ENCODE results near the gene WASL. TPM values are rescaled to one million over a fixed set of nuclear protein-coding genes. Genes with fewer than 3 reads are reported as not detected.
A peak's percentile ranks its signal among the peaks of the same experiment; 100 is the strongest.

The WASL gene
- total RNA-seq, 1 experiment from 2014 or later = 13.2 TPM

DNA sequence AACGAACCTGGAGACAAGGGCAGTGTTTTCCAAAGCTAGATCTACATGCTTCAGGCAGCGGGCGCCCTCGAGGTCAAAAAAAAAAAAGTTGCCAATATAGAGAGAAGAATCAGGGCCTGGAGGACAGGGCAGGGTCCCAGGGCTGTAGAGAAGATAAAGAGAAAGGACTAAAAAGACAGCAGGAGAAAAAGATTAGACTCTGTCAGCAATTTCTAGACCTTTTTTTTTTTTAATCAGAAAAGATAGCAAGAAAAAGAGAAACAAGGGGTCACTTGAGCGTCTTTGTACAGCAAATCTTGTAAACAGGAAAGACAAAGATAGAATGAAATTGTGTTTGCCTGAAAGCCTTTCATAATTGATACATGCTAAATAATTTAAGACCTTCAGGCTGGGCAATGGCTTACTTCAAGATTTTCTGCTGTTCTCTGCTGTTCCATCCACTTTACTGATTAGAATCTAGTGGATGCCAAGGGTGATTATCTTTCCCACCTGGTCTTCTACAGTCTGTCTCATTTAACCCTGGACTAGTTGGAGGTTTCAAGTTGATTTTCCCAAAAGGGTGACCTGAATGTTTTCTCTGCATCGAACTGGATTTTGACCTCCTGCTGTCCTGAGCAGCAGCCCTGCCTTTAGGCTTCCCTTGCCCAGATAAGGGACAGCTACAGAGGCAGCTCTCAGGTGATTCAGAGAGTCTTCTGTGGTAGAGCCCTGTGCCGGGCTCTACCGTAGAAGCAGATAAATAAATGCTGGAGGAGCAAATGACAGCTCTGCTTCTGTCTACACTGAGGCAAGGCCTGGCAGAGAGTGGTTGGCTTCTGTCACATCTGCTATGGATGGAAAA is 88.1 kb downstream of the WASL start:
- Histone ChIP-seq H3K4me3 (ENCODE audit: insufficient read depth, low read depth, low read length) (no peak overlapping the region), H3K36me3 (replicated peaks; ENCODE audit: control insufficient read depth, insufficient read depth, low read length) (no peaks in the 10 kb centered on the region), H3K27me3 (ENCODE audit: control insufficient read depth, insufficient read depth, low read length) (no peaks in the 10 kb centered on the region)
- DNase-seq = no peak

DNA sequence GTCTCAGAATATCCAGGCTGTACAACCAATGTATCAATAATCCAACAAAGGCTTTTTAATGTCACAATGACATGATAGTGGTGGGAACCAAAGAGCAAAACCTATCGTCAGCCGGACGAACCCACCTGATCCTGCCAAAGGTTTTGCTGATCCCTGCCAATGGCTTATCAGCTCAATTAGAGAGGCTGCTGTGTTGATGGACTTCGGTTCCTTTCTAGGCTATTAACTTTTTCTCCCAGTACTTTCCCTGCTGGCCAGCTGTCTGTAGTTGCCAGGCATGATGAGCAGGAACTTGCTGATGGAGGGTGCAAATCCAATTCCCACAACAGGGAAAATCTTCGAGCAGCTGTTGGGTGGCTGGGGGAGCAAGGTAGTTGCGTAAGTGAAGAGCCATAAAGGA is 90.8 kb downstream of the WASL start:
- no peak overlapping the region for H3K4me3 ChIP-seq (ENCODE audit: insufficient read depth, low read depth, low read length)
- no peak for DNase-seq
- H3K36me3 ChIP-seq (replicated peaks; ENCODE audit: control insufficient read depth, insufficient read depth, low read length) = no peaks in the 10 kb centered on the region
- H3K27me3 ChIP-seq (ENCODE audit: control insufficient read depth, insufficient read depth, low read length) = no peaks in the 10 kb centered on the region

DNA sequence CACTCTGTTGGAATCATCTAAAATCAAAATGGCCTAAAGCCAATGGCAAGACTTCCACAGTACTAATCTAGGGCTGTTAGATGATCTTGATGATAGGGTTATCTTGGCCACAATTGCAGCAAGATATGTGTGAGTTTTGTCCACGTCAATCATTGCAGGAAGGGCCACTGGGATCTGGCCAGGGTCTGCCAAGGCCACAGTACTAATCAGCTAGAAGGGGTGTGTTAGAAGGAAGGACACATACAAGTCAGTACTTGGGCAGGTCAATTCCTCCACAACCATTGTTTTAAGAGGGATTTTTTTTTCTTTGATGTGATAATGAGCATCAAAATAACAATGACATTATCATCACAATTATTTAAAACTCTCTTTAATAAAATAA is 91.5 kb downstream of the WASL start:
- DNase-seq = no peak
- Histone ChIP-seq H3K4me3 (ENCODE audit: insufficient read depth, low read depth, low read length) (no peak overlapping the region), H3K36me3 (replicated peaks; ENCODE audit: control insufficient read depth, insufficient read depth, low read length) (no peaks in the 10 kb centered on the region), H3K27me3 (ENCODE audit: control insufficient read depth, insufficient read depth, low read length) (no peaks in the 10 kb centered on the region)

DNA sequence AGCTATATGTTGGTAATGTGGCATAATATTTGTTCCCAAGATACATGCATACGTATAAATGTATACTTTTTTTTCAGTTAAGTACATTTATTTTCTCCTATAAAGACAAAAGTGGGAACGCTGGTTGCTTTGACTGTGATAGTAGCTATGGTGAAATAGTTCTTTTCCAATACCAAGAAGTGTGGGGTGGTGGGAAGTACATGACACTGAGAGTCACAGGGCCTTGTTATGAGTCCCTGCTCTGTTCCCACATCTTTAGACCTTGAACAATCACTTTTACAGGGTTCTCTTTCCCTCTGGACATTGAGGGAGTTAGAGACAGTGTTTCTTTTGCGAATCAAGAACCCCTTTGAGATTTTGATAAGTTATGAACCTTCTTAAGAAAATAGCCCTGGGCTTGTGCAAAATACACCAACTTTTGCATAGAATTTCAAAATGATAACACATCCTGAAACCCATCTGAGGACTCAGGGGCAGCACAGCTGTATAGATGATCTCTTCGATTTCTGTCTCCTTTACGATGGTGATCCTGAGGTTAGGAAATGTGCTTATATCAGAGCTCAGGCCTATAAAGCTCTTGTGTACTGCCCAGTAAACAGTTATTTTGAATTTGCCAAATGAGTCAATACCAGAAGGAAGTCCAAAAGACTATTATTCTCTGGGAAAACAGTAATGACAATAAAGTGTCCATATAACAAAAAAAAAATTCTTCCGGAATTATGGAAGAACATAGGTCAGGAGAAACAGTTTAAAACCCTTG is 92.1 kb downstream of the WASL start:
- Histone ChIP-seq H3K36me3 (replicated peaks; ENCODE audit: control insufficient read depth, insufficient read depth, low read length) (no peaks in the 10 kb centered on the region), H3K4me3 (ENCODE audit: insufficient read depth, low read depth, low read length) (no peak overlapping the region), H3K27me3 (ENCODE audit: control insufficient read depth, insufficient read depth, low read length) (no peaks in the 10 kb centered on the region)
- no peak for DNase-seq

DNA sequence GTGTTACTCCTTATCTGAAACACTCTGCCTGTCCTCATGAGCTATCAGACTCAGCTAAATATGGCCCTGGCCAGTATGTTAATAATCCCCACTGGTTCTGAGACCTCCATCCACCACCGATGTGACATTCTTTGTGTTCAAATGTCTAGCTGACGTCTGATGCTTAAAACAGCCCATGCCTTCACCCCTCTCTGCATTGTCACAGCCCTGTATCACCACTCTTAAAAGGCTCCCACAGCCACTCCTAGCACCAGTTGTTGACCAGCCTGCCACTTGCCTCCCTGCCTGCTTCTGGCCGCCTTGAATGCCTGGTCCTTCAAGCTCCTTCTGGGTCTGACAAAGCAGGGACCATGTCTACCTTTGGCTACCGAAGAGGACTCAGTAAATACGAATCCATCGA is 93.2 kb downstream of the WASL start, which contains the start of gene LMOD2:
LMOD2 (plus strand) TSS at position 253 of the 400 bp plus-strand sequence; CDS start at position 351, 98 bp downstream.
- Histone ChIP-seq H3K27me3 (ENCODE audit: control insufficient read depth, insufficient read depth, low read length) (no peaks in the 10 kb centered on the region), H3K4me3 (ENCODE audit: insufficient read depth, low read depth, low read length) (no peak within 1 kb of the TSS), H3K36me3 (replicated peaks; ENCODE audit: control insufficient read depth, insufficient read depth, low read length) (no peaks in the 10 kb centered on the region)
- no peak for DNase-seq

DNA sequence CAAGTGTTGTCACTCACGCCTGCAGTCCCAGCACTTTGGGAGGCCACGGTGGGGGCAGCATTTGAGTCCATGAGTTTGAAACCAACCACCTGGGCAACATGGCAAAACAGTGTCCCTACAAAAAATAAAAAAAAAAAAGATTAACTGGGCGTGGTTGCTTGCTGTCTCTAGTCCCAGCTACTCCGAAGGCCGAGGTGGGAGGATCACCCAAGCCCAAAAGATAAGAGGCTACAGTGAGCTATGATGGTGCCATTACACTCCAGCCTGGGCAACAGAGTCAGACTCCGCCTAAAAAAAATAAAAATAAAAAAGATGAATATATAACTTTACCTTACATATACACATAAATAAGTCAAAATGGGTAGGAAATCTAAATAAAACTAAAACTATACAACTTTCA is 95.6 kb downstream of the WASL start:
- DNase-seq = no peak
- Histone ChIP-seq H3K4me3 (ENCODE audit: insufficient read depth, low read depth, low read length) (no peak overlapping the region), H3K36me3 (replicated peaks; ENCODE audit: control insufficient read depth, insufficient read depth, low read length) (no peaks in the 10 kb centered on the region), H3K27me3 (ENCODE audit: control insufficient read depth, insufficient read depth, low read length) (no peaks in the 10 kb centered on the region)

DNA sequence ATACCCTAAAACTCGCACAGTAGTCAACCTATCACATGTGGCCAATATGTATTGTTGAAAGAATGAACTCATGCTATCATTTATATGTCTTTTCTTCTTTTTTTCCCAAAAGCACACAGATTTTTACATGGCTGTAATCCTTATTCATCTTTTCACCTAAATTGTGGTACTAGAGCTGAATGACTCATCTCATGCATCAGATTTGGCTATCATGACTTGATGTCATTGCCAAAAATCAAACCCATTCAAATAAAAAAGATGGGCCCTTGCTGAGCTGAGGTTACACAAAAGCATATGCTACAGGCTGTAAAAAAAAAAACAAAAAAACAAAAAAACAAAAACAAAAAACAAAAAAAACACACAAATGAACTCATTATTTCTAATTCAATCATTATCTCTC is 96.4 kb downstream of the WASL start:
- no peaks in the 10 kb centered on the region for H3K27me3 ChIP-seq (ENCODE audit: control insufficient read depth, insufficient read depth, low read length)
- H3K36me3 ChIP-seq (replicated peaks; ENCODE audit: control insufficient read depth, insufficient read depth, low read length) = no peaks in the 10 kb centered on the region
- no peak overlapping the region for H3K4me3 ChIP-seq (ENCODE audit: insufficient read depth, low read depth, low read length)
- no peak for DNase-seq

DNA sequence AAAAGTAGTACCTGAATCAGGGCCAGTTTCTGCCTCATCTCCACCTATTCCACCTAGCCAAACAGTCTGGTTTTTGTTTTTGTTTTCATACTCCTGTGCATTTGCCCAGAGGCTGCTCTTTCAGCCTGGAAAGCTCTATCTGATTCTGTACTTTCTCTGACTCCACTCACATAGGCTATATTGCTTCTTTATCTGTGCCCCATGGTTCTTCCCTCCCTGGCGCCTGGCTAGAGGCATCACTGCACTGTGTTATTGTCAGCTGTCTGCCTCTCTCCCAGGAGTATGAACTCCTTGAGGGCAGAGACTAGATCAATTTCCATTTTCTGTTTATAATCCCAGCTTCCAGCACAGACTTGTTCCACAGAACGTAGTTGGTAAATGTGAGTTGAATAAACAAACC is 98.2 kb downstream of the WASL start:
- Histone ChIP-seq H3K4me3 (ENCODE audit: insufficient read depth, low read depth, low read length) (no peak overlapping the region), H3K36me3 (replicated peaks; ENCODE audit: control insufficient read depth, insufficient read depth, low read length) (no peaks in the 10 kb centered on the region), H3K27me3 (ENCODE audit: control insufficient read depth, insufficient read depth, low read length) (no peaks in the 10 kb centered on the region)
- DNase-seq = no peak

DNA sequence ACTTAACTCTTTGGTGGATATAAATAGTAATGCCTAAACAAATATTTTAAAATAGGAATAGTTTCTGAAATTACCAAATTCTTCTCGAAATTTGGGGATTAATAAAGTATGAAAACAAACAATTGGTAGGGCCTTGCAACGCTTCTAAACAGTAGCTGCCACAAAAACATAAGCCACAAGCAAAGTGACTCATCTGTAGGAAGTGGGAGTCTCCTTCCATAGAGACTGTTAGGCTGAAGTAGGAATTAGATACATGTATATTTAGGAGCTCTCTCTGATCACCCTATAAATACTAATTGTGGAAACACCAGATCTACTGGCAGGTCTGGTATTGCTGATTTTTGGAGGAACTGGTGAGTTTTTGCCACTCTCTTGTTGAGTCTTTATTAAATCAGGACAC is 98.8 kb downstream of the WASL start:
- no peak overlapping the region for H3K4me3 ChIP-seq (ENCODE audit: insufficient read depth, low read depth, low read length)
- DNase-seq = no peak
- H3K27me3 ChIP-seq (ENCODE audit: control insufficient read depth, insufficient read depth, low read length) = no peaks in the 10 kb centered on the region
- no peaks in the 10 kb centered on the region for H3K36me3 ChIP-seq (replicated peaks; ENCODE audit: control insufficient read depth, insufficient read depth, low read length)

DNA sequence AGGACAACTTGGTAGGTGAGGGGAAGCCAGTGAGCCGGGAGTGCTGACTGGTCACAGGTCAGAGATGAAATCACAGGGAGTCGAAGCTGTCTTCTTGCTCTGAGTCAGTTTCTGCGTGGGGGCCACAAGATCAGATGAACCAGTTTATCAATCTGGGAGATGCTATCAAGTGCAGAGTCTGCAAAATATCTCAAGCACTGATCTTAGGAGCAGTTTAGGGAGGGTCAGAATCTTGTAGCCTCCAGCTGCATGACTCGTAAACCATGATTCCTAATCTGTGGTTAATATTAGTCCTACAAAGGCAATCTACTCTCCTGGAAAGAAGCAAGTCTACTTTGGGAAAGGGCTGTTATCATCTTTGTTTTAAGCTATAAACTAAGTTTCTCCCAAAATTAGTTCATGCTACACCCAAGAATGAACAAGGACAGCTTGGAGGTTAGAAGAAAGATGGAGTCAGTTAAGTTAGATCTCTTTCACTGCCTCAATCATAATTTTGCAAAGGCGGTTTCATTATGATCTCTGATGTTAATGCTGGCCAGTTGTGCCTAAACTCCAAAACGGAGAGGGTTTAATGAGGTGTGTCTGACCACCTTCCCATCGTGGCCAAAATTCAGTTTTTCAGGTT is 101.6 kb downstream of the WASL start:
- Histone ChIP-seq H3K27me3 (ENCODE audit: control insufficient read depth, insufficient read depth, low read length) (no peaks in the 10 kb centered on the region), H3K36me3 (replicated peaks; ENCODE audit: control insufficient read depth, insufficient read depth, low read length) (no peaks in the 10 kb centered on the region), H3K4me3 (ENCODE audit: insufficient read depth, low read depth, low read length) (no peak overlapping the region)
- DNase-seq = no peak

DNA sequence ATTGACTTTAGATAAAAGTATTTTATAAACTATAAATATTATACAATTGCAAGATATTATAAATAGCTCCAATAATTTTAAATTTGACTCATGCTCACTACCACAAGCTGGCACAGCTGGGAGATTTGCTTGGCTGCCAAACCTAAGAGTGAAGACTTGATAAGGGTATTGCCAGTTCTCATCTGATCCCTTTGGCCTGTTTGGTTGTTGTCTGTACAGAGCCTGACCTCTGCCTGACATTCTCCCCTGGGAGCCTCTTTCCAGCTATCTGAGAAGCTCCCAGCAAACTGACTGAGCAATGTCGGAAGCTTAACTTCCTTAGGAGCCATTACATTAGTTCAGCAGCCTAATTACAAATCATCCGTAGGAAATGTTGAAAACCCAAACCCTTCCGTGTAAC is 103.3 kb downstream of the WASL start:
- Histone ChIP-seq H3K36me3 (replicated peaks; ENCODE audit: control insufficient read depth, insufficient read depth, low read length) (no peaks in the 10 kb centered on the region), H3K4me3 (ENCODE audit: insufficient read depth, low read depth, low read length) (no peak overlapping the region), H3K27me3 (ENCODE audit: control insufficient read depth, insufficient read depth, low read length) (no peaks in the 10 kb centered on the region)
- DNase-seq = no peak

DNA sequence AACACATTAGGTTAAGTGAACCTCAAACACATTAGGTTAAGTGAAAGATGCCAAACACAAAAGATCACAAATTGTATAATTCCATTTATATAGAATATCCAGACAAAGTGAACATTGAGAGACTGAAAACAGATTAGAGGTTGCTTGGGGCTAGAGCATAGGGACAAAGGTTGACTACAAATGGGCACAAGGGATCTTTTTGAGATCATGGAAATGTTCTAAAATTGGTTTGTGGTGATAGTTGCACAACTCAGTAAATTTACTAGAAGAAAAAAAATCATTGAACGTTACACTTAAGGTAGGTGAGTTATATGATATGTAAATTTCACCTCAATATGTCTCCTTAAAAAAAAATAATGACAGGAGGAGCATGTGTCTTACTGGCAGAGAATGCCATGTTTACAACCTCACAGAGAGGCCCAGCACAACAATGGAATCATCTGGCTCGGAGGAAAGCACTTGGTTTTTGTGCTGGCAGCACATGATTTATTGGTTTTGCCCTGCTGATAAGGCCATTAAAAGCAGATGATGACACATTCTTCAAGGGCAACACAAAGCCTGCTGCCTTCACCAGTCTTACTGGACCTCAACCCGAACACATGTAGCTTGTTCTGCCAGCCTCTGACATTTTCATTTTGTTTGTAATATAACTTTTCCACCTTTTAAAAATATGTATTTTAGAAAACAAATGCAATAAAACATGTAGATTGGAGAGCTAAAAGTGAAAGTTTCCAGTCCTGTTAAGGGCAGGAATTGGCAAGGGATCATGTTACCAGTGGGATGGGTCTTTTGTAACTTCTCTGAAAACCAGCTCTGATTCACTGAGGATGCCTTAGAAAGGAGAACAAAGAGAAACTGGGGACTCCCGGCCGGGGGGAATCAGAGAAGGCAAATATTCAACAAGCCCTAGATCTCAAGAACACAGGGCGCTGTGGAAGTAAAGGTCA is 105.0 kb downstream of the WASL start:
- Histone ChIP-seq H3K36me3 (replicated peaks; ENCODE audit: control insufficient read depth, insufficient read depth, low read length) (no peaks in the 10 kb centered on the region), H3K4me3 (ENCODE audit: insufficient read depth, low read depth, low read length) (no peak overlapping the region), H3K27me3 (ENCODE audit: control insufficient read depth, insufficient read depth, low read length) (no peaks in the 10 kb centered on the region)
- peak; percentile 72 for DNase-seq

DNA sequence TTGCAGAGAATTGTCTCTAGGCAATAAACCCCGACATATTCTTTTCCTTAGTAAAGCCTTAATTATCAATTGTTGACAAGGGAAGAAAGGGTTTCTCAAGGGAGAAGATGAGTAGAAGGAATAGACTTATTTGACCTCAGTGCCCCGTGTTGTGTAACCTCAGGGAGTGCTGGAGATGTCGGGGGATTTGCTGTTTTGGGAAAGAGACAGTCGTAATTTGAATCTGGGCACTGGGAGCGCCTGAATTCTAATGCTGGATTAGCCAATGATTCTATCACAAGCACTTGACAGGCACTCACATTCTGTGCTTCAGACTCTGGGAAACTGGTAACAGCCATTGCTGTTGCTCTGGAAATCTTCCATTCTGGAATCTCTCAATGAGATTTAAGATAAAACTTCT is 106.9 kb downstream of the WASL start:
- no peak overlapping the region for H3K4me3 ChIP-seq (ENCODE audit: insufficient read depth, low read depth, low read length)
- no peaks in the 10 kb centered on the region for H3K36me3 ChIP-seq (replicated peaks; ENCODE audit: control insufficient read depth, insufficient read depth, low read length)
- DNase-seq = no peak
- no peaks in the 10 kb centered on the region for H3K27me3 ChIP-seq (ENCODE audit: control insufficient read depth, insufficient read depth, low read length)

DNA sequence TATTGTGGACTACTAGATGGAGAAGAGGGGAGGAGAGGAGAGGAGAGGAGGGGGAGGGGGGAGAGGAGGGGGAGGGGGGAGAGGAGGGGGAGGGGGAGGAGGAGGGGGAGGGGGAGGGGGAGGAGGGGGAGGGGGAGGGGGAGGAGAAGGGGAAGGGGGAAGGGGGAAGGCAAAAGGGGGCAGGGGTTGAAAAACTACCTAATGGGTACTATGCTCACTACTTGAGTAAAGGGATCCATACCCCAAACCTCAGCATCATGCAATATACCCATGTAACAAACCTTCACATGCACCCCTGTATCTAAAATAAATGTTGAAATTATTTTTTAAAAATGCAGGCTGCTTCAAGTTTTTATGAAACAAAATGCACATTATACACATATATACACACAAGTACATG is 108.2 kb downstream of the WASL start:
- Histone ChIP-seq H3K36me3 (replicated peaks; ENCODE audit: control insufficient read depth, insufficient read depth, low read length) (no peaks in the 10 kb centered on the region), H3K4me3 (ENCODE audit: insufficient read depth, low read depth, low read length) (no peak overlapping the region), H3K27me3 (ENCODE audit: control insufficient read depth, insufficient read depth, low read length) (no peaks in the 10 kb centered on the region)
- DNase-seq = no peak
